Stimulated activated CD4-positive, alpha-beta T cell treated with anti-CD3 and anti-CD28 coated beads, TNF-alpha, amount 100 ng/mL, for 24 hours (primary cell): Measurements from ENCODE around the gene SGPP2.
"Not testable (repeated sequence)": the region's sequence is repeated elsewhere in the genome, so short reads cannot be mapped to it uniquely, and the experiment has no call there.

Experiments used
- DNase-seq, 3 experiments: peaks; one replicate each; pipeline ENCODE4 v3.0.0-alpha.2; 2020; ENCODE audit warnings: low read depth in 3 of 3

SGPP2 gene

GRCh38 chr2:222424729-222425671 lies 657 bp downstream of the SGPP2 start:
- DNase-seq: peak in 2 of 3 experiments; percentile 2 to 27

- DNase-seq: no peak
Measured at GRCh38 chr2:222427646-222428301, 3.4 kb downstream of the SGPP2 start.

GRCh38 chr2:222430071-222430470 lies 5.7 kb downstream of the SGPP2 start:
- no peak for DNase-seq

- DNase-seq: no peak
Measured at GRCh38 chr2:222430681-222431080, 6.3 kb downstream of the SGPP2 start.

- DNase-seq: no peak
Measured at GRCh38 chr2:222431869-222432268, 7.5 kb downstream of the SGPP2 start.

GRCh38 chr2:222433332-222434173 lies 9.2 kb downstream of the SGPP2 start:
- DNase-seq: no peak

GRCh38 chr2:222434204-222434603 lies 9.9 kb downstream of the SGPP2 start:
- DNase-seq: no peak

GRCh38 chr2:222435400-222436039 lies 11.2 kb downstream of the SGPP2 start:
- not testable (repeated sequence) for DNase-seq

- DNase-seq: no peak
Measured at GRCh38 chr2:222436040-222436413, 11.7 kb downstream of the SGPP2 start.

- no peak for DNase-seq
Measured at GRCh38 chr2:222439692-222440091, 15.3 kb downstream of the SGPP2 start.

- DNase-seq: no peak
Measured at GRCh38 chr2:222440673-222441422, 16.5 kb downstream of the SGPP2 start.

GRCh38 chr2:222442665-222443064 lies 18.3 kb downstream of the SGPP2 start:
- DNase-seq: no peak

- DNase-seq: no peak
Measured at GRCh38 chr2:222445227-222445626, 20.9 kb downstream of the SGPP2 start.

- DNase-seq: no peak
Measured at GRCh38 chr2:222447131-222447530, 22.8 kb downstream of the SGPP2 start.

GRCh38 chr2:222448748-222449181 lies 24.4 kb downstream of the SGPP2 start:
- no peak for DNase-seq

- no peak for DNase-seq
Measured at GRCh38 chr2:222450021-222450420, 25.7 kb downstream of the SGPP2 start.

- no peak for DNase-seq
Measured at GRCh38 chr2:222451224-222451674, 26.9 kb downstream of the SGPP2 start.

- no peak for DNase-seq
Measured at GRCh38 chr2:222452422-222452950, 28.1 kb downstream of the SGPP2 start.

- DNase-seq: no peak
Measured at GRCh38 chr2:222456479-222457077, 32.2 kb downstream of the SGPP2 start.

- DNase-seq: no peak
Measured at GRCh38 chr2:222459983-222460382, 35.6 kb downstream of the SGPP2 start.
